ENCODE results near the gene ADCY9. TPM values are rescaled to one million over a fixed set of nuclear protein-coding genes. Genes with fewer than 3 reads are reported as not detected.

The ADCY9 gene
- total and polyA plus RNA-seq, 12 donors: 11.5 to 57.6 (median 42.7) TPM

GRCh38 chr16:3980253-3981111 lies 135.8 kb downstream of the ADCY9 start:
- H3K27me3 ChIP-seq: no peaks in the 10 kb centered on the region
- TF ChIP-seq CTCF (IDR thresholded peaks at IDR 0.05): no peak
- peaks cover 0 to 11% (median 0%) of the 10 kb centered on the region in 9 donors for H3K4me1 ChIP-seq
- intact Hi-C loops (cut with DNase I): loop anchor here in 9 of 10 donors (5.0 to 10.0 kb wide), 11 partner anchors 132 to 354 kb away; partner anchors contain the start of genes ADCY9 (in 3 of the 9) and SRL (in 1 of the 9)
- no peaks in the 10 kb centered on the region for H3K9me3 ChIP-seq
- H3K4me3 ChIP-seq: no peak overlapping the region
- H3K27ac ChIP-seq: peak overlapping the region in 1 of 10 donors; percentile 14
- H3K36me3 ChIP-seq: peaks cover 0 to 63% (median 18%) of the 10 kb centered on the region in 9 donors
- 73 to 77% methylated on average over 20 of the region's 20 CpGs for WGBS, 2 donors
- DNase-seq (no peak), ATAC-seq (peak in 1 of 8 donors; percentile 12)

GRCh38 chr16:3979518-3979917 lies 136.7 kb downstream of the ADCY9 start:
- ATAC-seq (no peak), DNase-seq (no peak)
- WGBS, 2 donors: 89 to 92% methylated on average over 12 of the region's 12 CpGs
- no peaks in the 10 kb centered on the region for H3K27me3 ChIP-seq
- H3K4me3 ChIP-seq: no peak overlapping the region
- peaks cover 0 to 11% (median 0%) of the 10 kb centered on the region in 9 donors for H3K4me1 ChIP-seq
- no peak overlapping the region for H3K27ac ChIP-seq
- H3K9me3 ChIP-seq: no peaks in the 10 kb centered on the region
- intact Hi-C loops (cut with DNase I): loop anchor here in 1 of 10 donors (5.0 kb wide), 1 partner anchor 578 kb away; the partner anchor contains the start of gene C16orf96
- TF ChIP-seq CTCF (IDR thresholded peaks at IDR 0.05): no peak
- H3K36me3 ChIP-seq: peaks cover 0 to 73% (median 18%) of the 10 kb centered on the region in 9 donors

GRCh38 chr16:3979070-3979469 lies 137.2 kb downstream of the ADCY9 start:
- no peak overlapping the region for H3K4me3 ChIP-seq
- no peak for TF ChIP-seq CTCF (IDR thresholded peaks at IDR 0.05)
- H3K4me1 ChIP-seq: peaks cover 0 to 11% (median 0%) of the 10 kb centered on the region in 9 donors
- peaks cover 0 to 77% (median 18%) of the 10 kb centered on the region in 9 donors for H3K36me3 ChIP-seq
- DNase-seq: no peak
- 96 to 97% methylated on average over 25 of the region's 25 CpGs for WGBS, 2 donors
- intact Hi-C loops (cut with DNase I): loop anchor here in 1 of 10 donors (5.0 kb wide), 1 partner anchor 578 kb away; the partner anchor contains the start of gene C16orf96
- no peaks in the 10 kb centered on the region for H3K9me3 ChIP-seq
- H3K27me3 ChIP-seq: no peaks in the 10 kb centered on the region
- H3K27ac ChIP-seq: no peak overlapping the region
- ATAC-seq: no peak

GRCh38 chr16:3977376-3977775 lies 138.9 kb downstream of the ADCY9 start:
- Histone ChIP-seq H3K27ac (no peak overlapping the region), H3K4me3 (no peak overlapping the region), H3K4me1 (peaks cover 0 to 7% (median 0%) of the 10 kb centered on the region in 9 donors), H3K36me3 (peaks cover 0 to 81% (median 18%) of the 10 kb centered on the region in 9 donors), H3K27me3 (no peaks in the 10 kb centered on the region), H3K9me3 (no peaks in the 10 kb centered on the region)
- ATAC-seq: no peak
- no peak for DNase-seq
- intact Hi-C loops (cut with DNase I): loop anchor here in 1 of 10 donors (5.0 kb wide), 1 partner anchor 580 kb away; the partner anchor contains the start of gene C16orf96
- TF ChIP-seq CTCF (IDR thresholded peaks at IDR 0.05): no peak
- WGBS, 2 donors: 88 to 89% methylated on average over 26 of the region's 26 CpGs
